K562 (cell line): ENCODE measurements around the gene TCAP. TPM values are rescaled to one million over a fixed set of nuclear protein-coding genes. Genes with fewer than 3 reads are reported as not detected.

Experiments
- ATAC-seq: fragments of 200-7000 bp; cut with Tn5 transposase; 3 replicates; pipeline ENCODE4 v1.9.1; 2020; ENCODE audit warnings: moderate library complexity
- BruUV-seq: library from RNA; stranded (reverse); fragments of 400-500 nt; replicated peaks from 2 replicates; lab custom pipeline; 2021; lab: Mats Ljungman, UMichigan
- CTCF ChIA-PET: fragments of 300-600 bp; formaldehyde crosslinking; extraction: SDS; loops from one replicate; lab custom pipeline; 2021; ENCODE audit warnings: low intra/inter-chr PET ratio; lab: Yijun Ruan, JAX
- POLR2A ChIA-PET: fragments of 300-600, 350-650 bp; sonication (Branson Sonifier 250); formaldehyde crosslinking; extraction: SDS; loops from one replicate; lab custom pipeline; 2021; ENCODE audit warnings: antibody characterized with exemption, inconsistent platforms; lab: Yijun Ruan, JAX
- DNase-seq, 4 experiments: peaks; one replicate each; pipeline versions ENCODE4 v3.0.0 to v3.0.0-alpha.2; 2011 to 2018; ENCODE audit warnings: low spot score in 3 of 4, mixed read lengths in 3 of 4; ENCODE audit errors: extremely low read depth in 1 of 4
- FAIRE-seq: peaks from 2 replicates; lab custom pipeline; 2011; peaks lifted over from hg19 to GRCh38; lab: Jason Lieb, UNC
- H2AFZ ChIP-seq: 2 replicates; pipeline ENCODE4 v1.6.0; 2011; ENCODE audit warnings: low read depth, low read length, control low read depth, inconsistent platforms
- H3K27ac ChIP-seq: fragments of 200-600 bp; 3 replicates; pipeline ENCODE4 v1.8.0; 2011; ENCODE audit warnings: low read depth, mild to moderate bottlenecking, control low read depth, inconsistent platforms, low read length, moderate library complexity, mixed read lengths; ENCODE audit errors: extremely low read depth
- H3K27me3 ChIP-seq, 2 experiments: fragments of 300-600 bp in 1 of 2; 2 replicates in 1 of 2; 3 replicates in 1 of 2; pipeline versions ENCODE4 v1.6.0 to v1.8.0; 2011; ENCODE audit warnings: inconsistent platforms in 2 of 2, low read length in 2 of 2, mild to moderate bottlenecking in 1 of 2, mixed read lengths in 1 of 2, moderate library complexity in 1 of 2; ENCODE audit not compliant: control insufficient read depth in 2 of 2, insufficient read depth in 2 of 2
- H3K36me3 ChIP-seq: fragments of 300-600 bp; 3 replicates; pipeline ENCODE4 v1.8.0; 2011; ENCODE audit warnings: mild to moderate bottlenecking, low read length, inconsistent platforms; ENCODE audit not compliant: control insufficient read depth, insufficient read depth
- H3K4me1 ChIP-seq, 2 experiments: fragments of 200-600 bp in 1 of 2; replicated peaks in 1 of 2; 2 replicates in 1 of 2; 3 replicates in 1 of 2; pipeline versions ENCODE4 v1.5.1 to v1.8.0; 2011; ENCODE audit warnings: inconsistent platforms in 2 of 2, low read length in 2 of 2, mild to moderate bottlenecking in 1 of 2, mixed read lengths in 1 of 2, moderate library complexity in 1 of 2; ENCODE audit not compliant: control insufficient read depth in 2 of 2, insufficient read depth in 2 of 2
- H3K4me2 ChIP-seq: 2 replicates; pipeline ENCODE4 v1.6.1; 2011; ENCODE audit warnings: low read length, control low read depth, inconsistent platforms, mixed read lengths; ENCODE audit not compliant: insufficient read depth
- H3K4me3 ChIP-seq: fragments of 200-600 bp; sonication (generic), shearing (Covaris generic); 2 replicates; pipeline ENCODE4 v1.5.1; 2016; ENCODE audit warnings: control low read depth, inconsistent platforms
- H3K79me2 ChIP-seq: fragments of 200-600 bp; 3 replicates; pipeline ENCODE4 v1.8.0; 2011; ENCODE audit warnings: low read length, inconsistent platforms; ENCODE audit not compliant: control insufficient read depth, insufficient read depth
- H3K9ac ChIP-seq, 2 experiments: 2 replicates each; pipeline versions ENCODE4 v1.6.0 to v1.6.1; 2011; ENCODE audit warnings: low read depth in 2 of 2, low read length in 2 of 2, control low read depth in 1 of 2, inconsistent platforms in 1 of 2, mild to moderate bottlenecking in 1 of 2, mixed read lengths in 1 of 2; ENCODE audit not compliant: insufficient read depth in 1 of 2
- H3K9me1 ChIP-seq: one replicate; pipeline ENCODE4 v1.6.0; 2011; ENCODE audit warnings: inconsistent platforms, mild to moderate bottlenecking, low read length, moderate library complexity; ENCODE audit not compliant: control insufficient read depth, insufficient read depth
- H3K9me3 ChIP-seq: replicated peaks from 2 replicates; pipeline ENCODE4 v1.5.1; 2011; ENCODE audit warnings: low read depth, low read length, inconsistent platforms; ENCODE audit not compliant: control insufficient read depth, insufficient read depth
- H4K20me1 ChIP-seq: replicated peaks from 2 replicates; pipeline ENCODE4 v1.6.1; 2011; ENCODE audit warnings: low read length, inconsistent platforms, mixed read lengths; ENCODE audit not compliant: control insufficient read depth, insufficient read depth
- CREBBP ChIP-seq: IDR thresholded peaks from one replicate; pipeline ENCODE4 v1.6.1; 2012; ENCODE audit warnings: low read depth, mild to moderate bottlenecking, control low read depth, inconsistent platforms, low read length
- FOXP1 ChIP-seq: sonication (generic); formaldehyde crosslinking; IDR thresholded peaks from 2 replicates; pipeline ENCODE4 v1.8.0; 2022; ENCODE audit warnings: mild to moderate bottlenecking, missing genetic modification reagents
- GMEB1 ChIP-seq: fragments of 250-450 bp; sonication (Bioruptor Pico); IDR thresholded peaks from 2 replicates; pipeline ENCODE4 v1.4.0; 2020; ENCODE audit warnings: mild to moderate bottlenecking
- MEF2D ChIP-seq: conservative IDR thresholded peaks from 2 replicates; pipeline ENCODE4 v1.6.1; 2016; ENCODE audit warnings: low read depth, missing genetic modification characterization, missing compliant biosample characterization
- PTRF ChIP-seq: fragments of 450-650 bp; IDR thresholded peaks from 2 replicates; pipeline ENCODE4 v1.6.1; 2016; ENCODE audit warnings: mild to moderate bottlenecking, missing genetic modification characterization, missing compliant biosample characterization
- RB1 ChIP-seq: fragments of 450-650 bp; IDR thresholded peaks from 2 replicates; pipeline ENCODE4 v1.6.1; 2017; ENCODE audit warnings: low read depth, mild to moderate bottlenecking
- RNF219 ChIP-seq: fragments of 250-450 bp; sonication (Bioruptor Pico); IDR thresholded peaks from 2 replicates; pipeline ENCODE4 v1.5.0; 2022; ENCODE audit warnings: mild to moderate bottlenecking
- SRSF1 ChIP-seq: fragments of 200-400 bp; formaldehyde crosslinking; IDR thresholded peaks from 2 replicates; pipeline ENCODE4 v1.6.1; 2017; ENCODE audit warnings: mild to moderate bottlenecking, low read depth, low read length, moderate library complexity
- STAG1 ChIP-seq: sonication (generic); formaldehyde crosslinking; IDR thresholded peaks from 2 replicates; pipeline ENCODE4 v1.5.0; 2020; ENCODE audit warnings: missing genetic modification reagents, borderline replicate concordance
- XRCC3 ChIP-seq: fragments of 450-650 bp; IDR thresholded peaks from 2 replicates; pipeline ENCODE4 v1.6.1; 2017; ENCODE audit warnings: mild to moderate bottlenecking, moderate library complexity
- ZNF146 ChIP-seq: IDR thresholded peaks from one replicate; pipeline ENCODE4 v1.6.1; 2018; ENCODE audit warnings: missing compliant biosample characterization; ENCODE audit not compliant: unreplicated experiment
- ZNF184 ChIP-seq: sonication (generic); formaldehyde crosslinking; IDR thresholded peaks from 2 replicates; pipeline ENCODE4 v1.5.0; 2020; ENCODE audit warnings: missing genetic modification reagents
- WGBS: fragments of 100-300 bp; shearing (Covaris generic); methylation state at CpG from one replicate; pipeline ENCODE4 v1.1.6; 2016; ENCODE audit warnings: low coverage, mixed read lengths; ENCODE audit not compliant: insufficient coverage; ENCODE audit errors: missing lambda C conversion rate; 5-methylcytosine and 5-hydroxymethylcytosine counted together
- in situ Hi-C: fragments of 300-500 bp; cut with MboI; formaldehyde crosslinking; loops from 4 replicates; pipeline ENCODE4 v1.15.0; 2018; ENCODE audit warnings: inconsistent platforms, mixed read lengths
- intact Hi-C: fragments of 100-400 bp; cut with micrococcal nuclease; formaldehyde crosslinking; loops from 2 replicates; pipeline ENCODE4 v1.14.2; 2022
- polyA plus RNA-seq, 8 experiments: library from polyadenylated mRNA; depleted of rRNA in 4 of 8; stranded (reverse) in 5 of 8; unstranded in 3 of 8; fragments of >200 nt; fragmentation: Nextera tagmentation in 2 of 8; fragmentation: Illumina TruSeq in 1 of 8; extraction: Ambion mirVana in 2 of 8; extraction: Trizol in 1 of 8; gene quantifications; 2 replicates each; pipeline versions ENCODE4 v1.2.1 to v1.2.3, GENCODE V29; 2011 to 2014; ENCODE audit warnings: inconsistent platforms in 1 of 8, missing spikeins in 1 of 8
- total RNA-seq, 7 experiments: library from RNA; depleted of rRNA in 6 of 7; stranded (reverse); fragments of >200 nt in 6 of 7; fragmentation: Illumina TruSeq in 2 of 7; extraction: Trizol in 2 of 7; gene quantifications; 2 replicates each; pipeline versions ENCODE4 v1.2.1 to v1.2.3, GENCODE V29; 2011 to 2021; ENCODE audit warnings: low replicate concordance in 1 of 7
- TF ChIP-seq, protein P1 (sequence below), 2 experiments: fragments of 450-650 bp; IDR thresholded peaks; 2 replicates each; pipeline ENCODE4 v1.6.1; 2016

The TCAP gene
- total and polyA plus RNA-seq, 9 of the 15 experiments (the other 6 are each of a cell fraction or from before 2014, with no cell fraction given), result 0.33 to 1.4 (median 0.82) TPM; not detected in 2

DNA sequence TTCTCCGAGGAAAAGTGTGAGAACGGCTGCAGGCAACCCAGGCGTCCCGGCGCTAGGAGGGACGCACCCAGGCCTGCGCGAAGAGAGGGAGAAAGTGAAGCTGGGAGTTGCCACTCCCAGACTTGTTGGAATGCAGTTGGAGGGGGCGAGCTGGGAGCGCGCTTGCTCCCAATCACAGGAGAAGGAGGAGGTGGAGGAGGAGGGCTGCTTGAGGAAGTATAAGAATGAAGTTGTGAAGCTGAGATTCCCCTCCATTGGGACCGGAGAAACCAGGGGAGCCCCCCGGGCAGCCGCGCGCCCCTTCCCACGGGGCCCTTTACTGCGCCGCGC, 34.6 kb downstream of the TCAP start, which contains the start of gene ERBB2:
ERBB2 (plus strand) TSS at position 247 of the 330 bp plus-strand sequence. CDS start 175 bp downstream, outside the sequence.
- POLR2A ChIA-PET, result interaction anchor here (0.7 to 1.5 kb wide), 3 partner anchors 25 to 81 kb away, joined by 3 to 7 read pairs (median 6); no protein-coding TSS in a partner anchor
- H3K36me3 ChIP-seq, result no peaks in the 10 kb centered on the region; the same call in 2 of the 3 replicates
- TF ChIP-seq RNF219, result no peak
- no peak for TF ChIP-seq MEF2D (tag)
- TF ChIP-seq ZNF146 (CRISPR knock-in tag), result no peak
- no peak for TF ChIP-seq ZNF184 (CRISPR knock-in tag)
- TF ChIP-seq CREBBP, result no peak
- no peak for TF ChIP-seq RB1
- TF ChIP-seq XRCC3, result no peak
- TF ChIP-seq SRSF1, result no peak
- TF ChIP-seq, protein P1, sequence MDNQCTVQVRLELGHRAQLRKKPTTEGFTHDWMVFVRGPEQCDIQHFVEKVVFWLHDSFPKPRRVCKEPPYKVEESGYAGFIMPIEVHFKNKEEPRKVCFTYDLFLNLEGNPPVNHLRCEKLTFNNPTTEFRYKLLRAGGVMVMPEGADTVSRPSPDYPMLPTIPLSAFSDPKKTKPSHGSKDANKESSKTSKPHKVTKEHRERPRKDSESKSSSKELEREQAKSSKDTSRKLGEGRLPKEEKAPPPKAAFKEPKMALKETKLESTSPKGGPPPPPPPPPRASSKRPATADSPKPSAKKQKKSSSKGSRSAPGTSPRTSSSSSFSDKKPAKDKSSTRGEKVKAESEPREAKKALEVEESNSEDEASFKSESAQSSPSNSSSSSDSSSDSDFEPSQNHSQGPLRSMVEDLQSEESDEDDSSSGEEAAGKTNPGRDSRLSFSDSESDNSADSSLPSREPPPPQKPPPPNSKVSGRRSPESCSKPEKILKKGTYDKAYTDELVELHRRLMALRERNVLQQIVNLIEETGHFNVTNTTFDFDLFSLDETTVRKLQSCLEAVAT (IDR thresholded peaks at IDR 0.05), result no peak
- TF ChIP-seq STAG1, result no peak
- TF ChIP-seq PTRF (tag), result no peak
- no peak for TF ChIP-seq FOXP1 (CRISPR knock-in tag)
- no peak for TF ChIP-seq GMEB1 (CRISPR knock-in tag)
- TF ChIP-seq, all 486 proteins: peak for 0

More for the DNA sequence above, 34.6 kb downstream of the TCAP start, which contains the start of gene ERBB2:
- CTCF ChIA-PET, result no interaction called here
- 32% methylated on average over 3 of the region's 20 CpGs for WGBS
- intact Hi-C loops (no loop called here), in situ Hi-C loops (no loop called here)
- Histone ChIP-seq H3K9me1 (no peaks in the 10 kb centered on the region), H3K9ac (no peak within 1 kb of the TSS), H3K4me3 (no peak within 1 kb of the TSS), H3K4me2 (no peak within 1 kb of the TSS), H3K4me1 (peaks cover 0 to 16% of the 10 kb centered on the region in 2 experiments; a peak in 3 of 5 replicates), H4K20me1 (no peaks in the 10 kb centered on the region), H3K9me3 (no peaks in the 10 kb centered on the region), H3K27ac (no peak within 1 kb of the TSS), H3K79me2 (no peaks in the 10 kb centered on the region), H3K27me3 (no peaks in the 10 kb centered on the region; a peak in 1 of 5 replicates), H2AFZ (no peak within 1 kb of the TSS)
- DNase-seq (no peak), ATAC-seq (no peak), FAIRE-seq (no peak)
- BruUV-seq, result no TSS peak
